HG03103 (cell line): ENCODE data around the gene SYNJ2.

Experiments used
- ATAC-seq: cut with Tn5 transposase; IDR thresholded peaks from one replicate; pipeline ENCODE4 v1.9.1; 2021; ENCODE audit warnings: low read depth; ENCODE audit not compliant: unreplicated experiment

Gene SYNJ2

DNA sequence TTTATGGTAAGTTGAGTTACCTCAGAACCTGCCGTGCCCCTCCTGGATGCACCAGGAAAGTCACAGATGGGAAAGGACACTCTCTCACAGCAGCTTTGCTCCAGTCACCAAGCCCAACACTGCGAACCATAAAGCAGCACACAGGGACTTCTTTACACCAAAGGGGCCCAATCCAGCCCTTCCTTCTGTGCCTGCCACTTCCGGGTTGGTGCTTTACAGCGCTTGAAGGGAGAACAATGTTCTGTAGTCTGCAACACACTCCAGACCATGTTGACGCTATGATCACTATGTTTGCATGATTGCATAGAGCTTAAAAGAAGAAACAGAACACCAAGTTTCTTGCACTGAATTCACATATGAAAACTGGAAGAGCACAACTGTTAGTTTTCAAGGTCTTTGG lies 129.3 kb downstream of the SYNJ2 start:
- no peak for ATAC-seq

DNA sequence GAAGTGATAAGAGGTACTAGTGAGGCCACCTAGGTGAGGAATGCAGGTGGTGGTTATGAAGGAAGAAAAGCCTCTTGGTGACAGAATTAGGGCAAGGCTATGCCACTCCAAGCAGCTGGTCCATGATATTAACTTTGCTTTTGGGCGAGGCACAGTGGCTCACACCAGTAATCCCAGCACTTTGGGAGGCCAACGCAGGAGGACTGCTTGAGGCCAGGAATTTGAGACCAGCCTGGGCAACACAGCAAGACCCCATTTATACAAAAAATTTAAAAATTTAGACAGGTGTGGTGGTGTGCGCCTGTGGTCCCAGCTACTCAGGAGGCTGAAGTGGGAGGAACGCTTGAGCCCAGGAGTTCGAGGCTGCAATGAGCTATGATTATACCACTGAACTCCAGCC lies 130.3 kb downstream of the SYNJ2 start:
- ATAC-seq, result no peak

- ATAC-seq, result no peak
These were observed 132.1 kb downstream of the SYNJ2 start for GRCh38 chr6:158113802-158114201.

DNA sequence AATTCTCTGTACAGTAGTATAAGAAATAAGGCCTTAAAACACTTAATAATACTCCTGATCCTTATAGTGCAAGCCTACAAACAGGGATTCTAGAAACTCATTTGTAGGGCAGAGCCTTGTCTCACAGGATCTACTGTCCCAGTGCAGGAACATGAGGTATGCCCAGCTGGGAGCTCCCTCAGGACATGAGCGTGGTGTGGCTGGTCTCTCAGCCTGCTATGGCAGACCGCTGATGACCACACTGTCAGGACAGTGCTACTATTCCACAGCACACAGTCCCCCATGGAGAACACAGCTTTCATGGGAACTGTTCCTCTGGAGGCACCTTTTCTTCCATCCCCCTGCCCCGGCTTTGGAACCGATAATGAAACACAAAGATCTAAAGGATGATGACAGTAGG lies 133.4 kb downstream of the SYNJ2 start:
- no peak for ATAC-seq

- no peak for ATAC-seq
These were observed 133.8 kb downstream of the SYNJ2 start for GRCh38 chr6:158115508-158115907.

DNA sequence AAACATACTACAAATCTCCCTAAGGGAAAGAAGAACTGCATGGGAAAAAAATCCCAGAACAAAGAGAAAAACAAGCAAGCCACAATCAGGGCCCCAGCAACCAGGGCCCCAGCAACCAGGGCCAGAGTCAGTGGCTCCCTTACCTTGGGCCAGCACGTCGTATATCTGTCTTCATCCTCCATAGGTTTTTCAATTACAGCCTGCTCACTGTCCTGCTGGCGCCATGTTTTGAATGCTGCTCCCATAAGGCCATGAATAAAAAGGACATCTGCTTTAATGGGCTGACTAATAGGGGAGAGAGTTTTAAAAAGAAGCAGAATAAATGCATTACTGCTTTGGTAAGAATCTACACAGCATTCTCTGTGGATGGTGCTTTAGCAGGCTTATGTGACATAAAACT lies 137.2 kb downstream of the SYNJ2 start:
- no peak for ATAC-seq

GRCh38 chr6:158121335-158121734 lies 139.7 kb downstream of the SYNJ2 start:
- ATAC-seq, result no peak

GRCh38 chr6:158122048-158122447 lies 140.4 kb downstream of the SYNJ2 start:
- ATAC-seq, result no peak

GRCh38 chr6:158124288-158124687 lies 142.6 kb downstream of the SYNJ2 start:
- ATAC-seq, result no peak

DNA sequence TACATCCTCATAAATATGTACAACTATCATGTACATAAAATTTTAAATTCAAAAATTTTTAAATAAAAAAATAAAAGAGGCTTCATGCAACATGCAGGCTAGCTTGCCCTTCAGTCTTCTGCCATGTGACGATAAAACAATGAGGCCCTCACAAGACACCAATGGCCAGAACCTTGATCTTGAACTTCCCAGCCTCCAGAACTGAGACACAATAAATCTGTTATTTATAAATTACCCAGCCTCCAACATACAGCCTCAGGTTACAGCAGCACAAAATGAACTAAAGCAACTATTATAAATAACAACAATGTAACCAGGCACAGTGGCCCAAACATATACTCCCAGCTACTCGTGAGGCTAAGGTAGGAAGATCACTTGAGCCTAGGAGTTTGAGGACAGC lies 143.6 kb downstream of the SYNJ2 start:
- no peak for ATAC-seq

- no peak for ATAC-seq
These were observed 150.3 kb downstream of the SYNJ2 start for GRCh38 chr6:158131926-158132325.

DNA sequence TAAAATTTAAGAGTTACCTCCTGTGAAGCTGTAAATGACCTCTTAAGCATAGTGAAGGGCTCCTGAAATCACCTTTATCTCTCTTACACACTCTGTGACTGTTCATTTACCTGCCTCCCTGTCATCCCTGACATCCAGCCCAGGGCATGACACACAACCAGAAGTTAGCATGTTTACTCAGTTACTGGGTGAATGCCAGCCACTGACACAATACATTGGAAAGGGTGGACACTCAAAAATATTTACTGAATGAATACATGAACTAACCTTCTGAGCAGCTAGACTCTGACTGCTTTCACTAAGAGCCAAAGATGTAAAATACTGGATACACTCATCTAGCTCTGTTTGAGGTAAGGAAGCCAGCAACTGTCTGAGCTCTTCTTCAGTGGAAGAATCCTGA lies 161.1 kb downstream of the SYNJ2 start:
- no peak for ATAC-seq

DNA sequence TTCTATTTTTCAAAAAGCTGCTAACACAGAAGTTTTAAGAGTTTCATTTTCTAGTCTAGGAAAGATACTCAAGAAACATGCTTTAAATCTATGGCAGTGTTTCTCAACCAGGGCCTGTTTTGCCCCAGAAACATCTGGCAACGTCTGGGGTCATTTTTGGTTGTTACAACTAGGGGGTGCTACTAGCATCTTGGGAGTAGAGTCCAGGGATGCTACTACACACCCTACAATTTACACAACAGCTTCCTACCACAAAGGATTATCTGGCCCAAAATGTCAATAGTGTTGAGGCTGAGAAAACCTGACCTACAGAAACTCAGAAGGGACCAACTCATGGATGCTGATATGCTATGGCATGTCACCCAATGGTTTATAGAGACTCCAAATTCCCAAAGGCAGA lies 162.0 kb downstream of the SYNJ2 start:
- no peak for ATAC-seq
